PC-3 (cell line): ENCODE data around the gene PAOX. TPM values are rescaled to one million over a fixed set of nuclear protein-coding genes. Genes with fewer than 3 reads are reported as not detected.

ENCODE experiments used
- ATAC-seq: fragments of 200-7000 bp; cut with Tn5 transposase; 2 replicates; pipeline ENCODE4 v1.9.1; 2020; ENCODE audit warnings: mild to moderate bottlenecking, moderate library complexity
- BruUV-seq: library from RNA; stranded (reverse); fragments of 400-500 nt; replicated peaks from 2 replicates; lab custom pipeline; 2021; lab: Mats Ljungman, UMichigan
- CTCF ChIA-PET: fragments of 300-600 bp; sonication (Branson Sonifier 250); formaldehyde crosslinking; loops from one replicate; lab custom pipeline; 2022; ENCODE audit warnings: antibody characterized with exemption; lab: Charles Lee
- POLR2A ChIA-PET: fragments of 300-600 bp; sonication (Branson Sonifier 250); formaldehyde crosslinking; loops from one replicate; lab custom pipeline; 2022; ENCODE audit warnings: antibody characterized with exemption; ENCODE audit not compliant: unreplicated experiment; lab: Charles Lee
- DNase-seq: peaks from one replicate; pipeline ENCODE4 v3.0.0-alpha.2; 2015
- H2AFZ ChIP-seq: fragments of 300-600 bp; sonication (generic); 2 replicates; pipeline ENCODE4 v1.6.0; 2016; ENCODE audit warnings: antibody characterized with exemption, low read length
- H3F3A ChIP-seq: fragments of 300-600 bp; sonication (generic); one replicate; pipeline ENCODE4 v1.6.0; 2017; ENCODE audit warnings: antibody characterized with exemption, low read length, control low read depth, mild to moderate bottlenecking; ENCODE audit not compliant: unreplicated experiment
- H3K27ac ChIP-seq: fragments of 300-600 bp; sonication (generic); 2 replicates; pipeline ENCODE4 v1.5.1; 2016; ENCODE audit warnings: mild to moderate bottlenecking, low read length
- H3K27me3 ChIP-seq: fragments of 300-600 bp; sonication (generic); 2 replicates; pipeline ENCODE4 v1.6.1; 2016; ENCODE audit warnings: low read length, mixed read lengths
- H3K36me3 ChIP-seq: fragments of 300-600 bp; sonication (generic); 2 replicates; pipeline ENCODE4 v1.6.1; 2016; ENCODE audit warnings: low read depth, mixed run types, low read length, mixed read lengths
- H3K4me1 ChIP-seq: fragments of 300-600 bp; sonication (generic); 2 replicates; pipeline ENCODE4 v1.5.1; 2016; ENCODE audit warnings: low read length; ENCODE audit not compliant: insufficient read depth
- H3K4me2 ChIP-seq: fragments of 300-600 bp; sonication (generic); 2 replicates; pipeline ENCODE4 v1.6.0; 2016; ENCODE audit warnings: low read length
- H3K4me3 ChIP-seq: fragments of 300-600 bp; sonication (generic); 2 replicates; pipeline ENCODE4 v1.5.1; 2016; ENCODE audit warnings: mild to moderate bottlenecking, low read length, mixed read lengths
- H3K79me2 ChIP-seq: fragments of 300-600 bp; sonication (generic); 2 replicates; pipeline ENCODE4 v1.6.1; 2017; ENCODE audit warnings: low read length, mixed read lengths
- H3K9ac ChIP-seq: fragments of 300-600 bp; sonication (generic); 2 replicates; pipeline ENCODE4 v1.6.0; 2016; ENCODE audit warnings: mild to moderate bottlenecking, low read length
- H3K9me2 ChIP-seq: fragments of 300-600 bp; sonication (generic); replicated peaks from 2 replicates; pipeline ENCODE4 v1.6.1; 2016; ENCODE audit warnings: mixed run types, low read length, mixed read lengths
- H3K9me3 ChIP-seq: fragments of 300-600 bp; sonication (generic); 2 replicates; pipeline ENCODE4 v1.6.1; 2016; ENCODE audit warnings: low read length, mixed read lengths
- H4K20me1 ChIP-seq: fragments of 300-600 bp; sonication (generic); 2 replicates; pipeline ENCODE4 v1.6.1; 2016; ENCODE audit warnings: low read length, mixed read lengths
- EZH2 ChIP-seq: fragments of 300-600 bp; sonication (generic); IDR thresholded peaks from one replicate; pipeline ENCODE4 v1.6.1; 2017; ENCODE audit warnings: antibody characterized with exemption, mild to moderate bottlenecking, low read length; ENCODE audit not compliant: unreplicated experiment
- EZH2phosphoT487 ChIP-seq: fragments of 300-600 bp; sonication (generic); IDR thresholded peaks from 2 replicates; pipeline ENCODE4 v1.6.1; 2018; ENCODE audit warnings: mild to moderate bottlenecking, antibody characterized with exemption, low read length, borderline replicate concordance
- intact Hi-C: fragments of 100-400 bp; cut with micrococcal nuclease; formaldehyde crosslinking; loops from 2 replicates; pipeline ENCODE4 v1.9.0; 2023
- total RNA-seq: library from RNA; depleted of rRNA; stranded (reverse); fragments of >200 nt; gene quantifications from 2 replicates; pipeline ENCODE4 v1.2.3, GENCODE V29; 2014
- TF ChIP-seq, protein P1 (sequence below): fragments of 300-600 bp; sonication (generic); conservative IDR thresholded peaks from 2 replicates; pipeline ENCODE4 v1.5.1; 2017; ENCODE audit warnings: antibody characterized with exemption, low read depth, mild to moderate bottlenecking, low read length

PAOX gene
- total RNA-seq, 1 experiment from 2014 or later, result 4.1 TPM

DNA sequence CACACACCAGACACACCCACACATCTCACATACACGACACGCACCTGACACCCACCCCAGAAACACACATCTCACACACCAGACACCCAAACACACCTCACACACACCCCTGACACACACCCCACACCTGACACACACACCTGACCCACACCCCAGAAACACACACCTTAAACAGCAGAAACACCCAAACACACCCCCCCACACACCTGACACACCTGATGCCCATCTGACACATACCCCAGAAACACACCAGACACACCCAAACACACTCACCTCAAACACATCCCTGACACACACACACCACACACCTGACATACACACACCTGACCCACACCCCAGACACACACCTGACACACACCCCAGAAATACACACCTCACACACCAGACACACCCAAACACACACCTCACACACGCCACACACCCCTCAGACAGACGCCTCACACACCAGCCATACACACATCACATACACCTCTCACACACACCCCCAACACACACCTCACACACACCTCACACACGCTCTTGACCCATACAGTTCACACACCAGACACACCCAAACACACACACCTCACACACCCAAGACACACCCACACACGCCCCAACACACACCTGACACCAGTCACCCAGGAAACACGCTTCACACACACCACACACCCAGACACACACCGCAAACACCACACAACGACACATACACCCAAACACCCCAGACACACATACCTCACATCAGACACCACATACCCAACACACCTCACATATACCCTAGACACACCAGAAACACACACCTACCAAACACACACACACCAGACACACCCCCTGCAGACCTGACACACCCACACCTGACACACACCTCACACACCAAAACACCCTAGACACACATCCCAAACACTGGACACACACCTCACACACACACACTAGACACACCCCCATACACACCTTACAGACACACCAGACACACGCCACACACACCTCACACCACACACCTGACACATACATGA, 40.7 kb upstream of the PAOX start:
- H3K4me1 ChIP-seq, result peaks cover 2% of the 10 kb centered on the region; the same call in 1 of the 2 replicates
- no peaks in the 10 kb centered on the region for H3K79me2 ChIP-seq
- H3K4me2 ChIP-seq, result no peak overlapping the region
- no peaks in the 10 kb centered on the region for H3K9me2 ChIP-seq
- TF ChIP-seq EZH2phosphoT487 (no peak), EZH2 (no peak)
- TF ChIP-seq, protein P1, sequence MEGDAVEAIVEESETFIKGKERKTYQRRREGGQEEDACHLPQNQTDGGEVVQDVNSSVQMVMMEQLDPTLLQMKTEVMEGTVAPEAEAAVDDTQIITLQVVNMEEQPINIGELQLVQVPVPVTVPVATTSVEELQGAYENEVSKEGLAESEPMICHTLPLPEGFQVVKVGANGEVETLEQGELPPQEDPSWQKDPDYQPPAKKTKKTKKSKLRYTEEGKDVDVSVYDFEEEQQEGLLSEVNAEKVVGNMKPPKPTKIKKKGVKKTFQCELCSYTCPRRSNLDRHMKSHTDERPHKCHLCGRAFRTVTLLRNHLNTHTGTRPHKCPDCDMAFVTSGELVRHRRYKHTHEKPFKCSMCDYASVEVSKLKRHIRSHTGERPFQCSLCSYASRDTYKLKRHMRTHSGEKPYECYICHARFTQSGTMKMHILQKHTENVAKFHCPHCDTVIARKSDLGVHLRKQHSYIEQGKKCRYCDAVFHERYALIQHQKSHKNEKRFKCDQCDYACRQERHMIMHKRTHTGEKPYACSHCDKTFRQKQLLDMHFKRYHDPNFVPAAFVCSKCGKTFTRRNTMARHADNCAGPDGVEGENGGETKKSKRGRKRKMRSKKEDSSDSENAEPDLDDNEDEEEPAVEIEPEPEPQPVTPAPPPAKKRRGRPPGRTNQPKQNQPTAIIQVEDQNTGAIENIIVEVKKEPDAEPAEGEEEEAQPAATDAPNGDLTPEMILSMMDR, result no peak
- no peaks in the 10 kb centered on the region for H4K20me1 ChIP-seq
- no peaks in the 10 kb centered on the region for H3F3A ChIP-seq
- no peak overlapping the region for H3K4me3 ChIP-seq
- H3K9ac ChIP-seq, result no peak overlapping the region
- no peak overlapping the region for H3K27ac ChIP-seq
- CTCF ChIA-PET, result no interaction called here
- DNase-seq (no peak), ATAC-seq (no peak)
- H3K36me3 ChIP-seq, result no peaks in the 10 kb centered on the region
- POLR2A ChIA-PET, result no interaction called here
- no peak overlapping the region for H2AFZ ChIP-seq
- peaks cover 31% of the 10 kb centered on the region for H3K27me3 ChIP-seq
- intact Hi-C loops, result no loop called here
- no TSS peak for BruUV-seq
- no peaks in the 10 kb centered on the region for H3K9me3 ChIP-seq

DNA sequence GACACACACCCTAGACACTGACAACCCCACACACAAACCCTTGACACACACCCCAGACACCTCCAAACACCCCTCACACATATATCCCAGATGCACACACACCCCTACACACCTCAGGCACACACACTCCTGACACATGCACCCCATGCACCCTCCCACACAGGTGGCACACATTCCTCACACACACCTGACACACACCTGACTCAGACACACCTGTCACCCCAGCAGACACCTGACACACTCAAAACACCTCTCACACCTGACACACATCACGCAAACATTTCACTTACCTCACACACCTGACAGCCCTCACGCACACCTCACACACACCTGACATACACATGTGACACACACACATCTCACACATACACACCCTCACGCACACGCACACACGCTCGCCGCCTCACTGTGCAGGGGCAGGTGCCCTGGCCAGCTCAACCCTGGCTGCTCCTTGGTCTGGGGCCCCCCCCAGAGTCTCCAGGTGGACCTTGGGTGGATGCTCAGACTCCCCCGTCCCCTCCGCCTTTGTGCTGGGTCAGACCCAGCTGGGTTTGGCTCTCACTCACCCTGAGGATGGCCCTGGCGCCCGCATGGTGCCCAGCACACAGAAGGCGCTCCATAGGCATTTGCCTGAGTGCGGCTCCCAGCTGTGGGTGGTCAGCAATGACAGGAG, 39.2 kb upstream of the PAOX start:
- Histone ChIP-seq H3K36me3 (no peaks in the 10 kb centered on the region), H3K9ac (no peak overlapping the region), H3K79me2 (no peaks in the 10 kb centered on the region), H3K27me3 (peaks cover 27% of the 10 kb centered on the region), H3K9me2 (no peaks in the 10 kb centered on the region), H3F3A (no peaks in the 10 kb centered on the region), H3K27ac (no peak overlapping the region), H3K4me1 (peaks cover 5% of the 10 kb centered on the region; the same call in 1 of the 2 replicates), H2AFZ (no peak overlapping the region), H4K20me1 (no peaks in the 10 kb centered on the region), H3K9me3 (no peaks in the 10 kb centered on the region), H3K4me2 (no peak overlapping the region), H3K4me3 (no peak overlapping the region)
- intact Hi-C loops, result no loop called here
- no TSS peak for BruUV-seq
- ChIA-PET CTCF (no interaction called here), POLR2A (no interaction called here)
- TF ChIP-seq, protein P1, result no peak
- no peak for TF ChIP-seq EZH2
- no peak for TF ChIP-seq EZH2phosphoT487
- ATAC-seq (no peak), DNase-seq (no peak)
